HL-60 (cell line): ENCODE data around the gene SGTB.
"Not testable (repeated sequence)": the region's sequence is repeated elsewhere in the genome, so short reads cannot be mapped to it uniquely, and the experiment has no call there.

ENCODE experiments used
- DNase-seq, 2 experiments: peaks; one replicate each; pipeline ENCODE4 v3.0.0-alpha.2; 2010 to 2020; ENCODE audit warnings: low read depth in 1 of 2, low spot score in 1 of 2
- H3K27ac ChIP-seq: fragments of 250-450 bp; sonication (Bioruptor Pico); replicated peaks from 2 replicates; pipeline ENCODE4 v1.5.1; 2020; ENCODE audit warnings: mild to moderate bottlenecking, moderate library complexity
- H3K27me3 ChIP-seq: fragments of 250-450 bp; sonication (Bioruptor Pico); 2 replicates; pipeline ENCODE4 v1.5.1; 2021; ENCODE audit warnings: mild to moderate bottlenecking, moderate library complexity; ENCODE audit not compliant: insufficient read depth, poor library complexity, severe bottlenecking
- H3K4me3 ChIP-seq: replicated peaks from 2 replicates; pipeline ENCODE4 v1.5.1; 2011; ENCODE audit warnings: mild to moderate bottlenecking, control low read depth, low read length; ENCODE audit not compliant: insufficient read depth
- GABPA ChIP-seq: IDR thresholded peaks from 2 replicates; pipeline ENCODE4 v1.6.1; 2012; ENCODE audit warnings: low read depth
- POLR2AphosphoS5 ChIP-seq: IDR thresholded peaks from 2 replicates; pipeline ENCODE4 v1.6.1; 2012; ENCODE audit warnings: low read depth
- SPI1 ChIP-seq: IDR thresholded peaks from 2 replicates; pipeline ENCODE4 v1.6.1; 2012; ENCODE audit warnings: low read depth, mild to moderate bottlenecking, borderline replicate concordance
- TF ChIP-seq, protein P1 (sequence below): IDR thresholded peaks from 2 replicates; pipeline ENCODE4 v1.6.1; 2012; ENCODE audit warnings: low read depth; ENCODE audit not compliant: insufficient replicate concordance
- TF ChIP-seq, protein P2 (sequence below): IDR thresholded peaks from one replicate; pipeline ENCODE4 v1.5.1; 2011; ENCODE audit warnings: low read length, control low read depth, inconsistent platforms; ENCODE audit not compliant: insufficient read depth

Gene SGTB

DNA sequence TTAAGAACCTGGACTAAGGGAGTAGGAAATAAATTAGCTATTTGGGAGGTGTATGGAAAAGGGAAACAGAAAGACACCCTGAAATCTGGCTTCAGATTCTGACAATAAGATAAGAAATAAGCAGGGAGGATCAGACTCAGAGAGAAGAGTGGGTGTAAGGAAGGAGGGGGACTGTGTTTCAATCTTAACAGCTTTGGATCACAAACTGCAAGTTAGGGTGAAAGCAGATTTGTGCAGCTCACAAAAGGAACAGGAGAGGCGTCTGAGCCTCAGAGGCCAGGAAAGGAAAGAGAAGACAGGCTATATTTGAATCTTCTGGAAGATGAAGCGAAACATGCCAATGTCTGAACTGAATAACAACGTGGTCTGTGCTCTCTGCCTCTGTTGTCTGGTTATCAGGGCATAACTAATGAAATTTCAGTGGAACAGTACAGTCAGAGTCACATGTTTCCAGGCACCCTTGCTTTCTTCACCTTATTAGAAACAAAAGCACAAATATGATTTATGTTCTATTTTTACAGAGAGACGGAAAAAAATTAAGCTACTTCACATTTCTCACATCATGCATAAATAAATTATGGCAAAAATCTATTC, 26.6 kb downstream of the SGTB start:
- Histone ChIP-seq H3K27me3 (no peaks in the 10 kb centered on the region), H3K4me3 (no peak overlapping the region), H3K27ac (no peak overlapping the region)
- no peak for TF ChIP-seq GABPA
- TF ChIP-seq, protein P1, sequence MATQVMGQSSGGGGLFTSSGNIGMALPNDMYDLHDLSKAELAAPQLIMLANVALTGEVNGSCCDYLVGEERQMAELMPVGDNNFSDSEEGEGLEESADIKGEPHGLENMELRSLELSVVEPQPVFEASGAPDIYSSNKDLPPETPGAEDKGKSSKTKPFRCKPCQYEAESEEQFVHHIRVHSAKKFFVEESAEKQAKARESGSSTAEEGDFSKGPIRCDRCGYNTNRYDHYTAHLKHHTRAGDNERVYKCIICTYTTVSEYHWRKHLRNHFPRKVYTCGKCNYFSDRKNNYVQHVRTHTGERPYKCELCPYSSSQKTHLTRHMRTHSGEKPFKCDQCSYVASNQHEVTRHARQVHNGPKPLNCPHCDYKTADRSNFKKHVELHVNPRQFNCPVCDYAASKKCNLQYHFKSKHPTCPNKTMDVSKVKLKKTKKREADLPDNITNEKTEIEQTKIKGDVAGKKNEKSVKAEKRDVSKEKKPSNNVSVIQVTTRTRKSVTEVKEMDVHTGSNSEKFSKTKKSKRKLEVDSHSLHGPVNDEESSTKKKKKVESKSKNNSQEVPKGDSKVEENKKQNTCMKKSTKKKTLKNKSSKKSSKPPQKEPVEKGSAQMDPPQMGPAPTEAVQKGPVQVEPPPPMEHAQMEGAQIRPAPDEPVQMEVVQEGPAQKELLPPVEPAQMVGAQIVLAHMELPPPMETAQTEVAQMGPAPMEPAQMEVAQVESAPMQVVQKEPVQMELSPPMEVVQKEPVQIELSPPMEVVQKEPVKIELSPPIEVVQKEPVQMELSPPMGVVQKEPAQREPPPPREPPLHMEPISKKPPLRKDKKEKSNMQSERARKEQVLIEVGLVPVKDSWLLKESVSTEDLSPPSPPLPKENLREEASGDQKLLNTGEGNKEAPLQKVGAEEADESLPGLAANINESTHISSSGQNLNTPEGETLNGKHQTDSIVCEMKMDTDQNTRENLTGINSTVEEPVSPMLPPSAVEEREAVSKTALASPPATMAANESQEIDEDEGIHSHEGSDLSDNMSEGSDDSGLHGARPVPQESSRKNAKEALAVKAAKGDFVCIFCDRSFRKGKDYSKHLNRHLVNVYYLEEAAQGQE = no peak
- no peak for TF ChIP-seq SPI1
- TF ChIP-seq, protein P2, sequence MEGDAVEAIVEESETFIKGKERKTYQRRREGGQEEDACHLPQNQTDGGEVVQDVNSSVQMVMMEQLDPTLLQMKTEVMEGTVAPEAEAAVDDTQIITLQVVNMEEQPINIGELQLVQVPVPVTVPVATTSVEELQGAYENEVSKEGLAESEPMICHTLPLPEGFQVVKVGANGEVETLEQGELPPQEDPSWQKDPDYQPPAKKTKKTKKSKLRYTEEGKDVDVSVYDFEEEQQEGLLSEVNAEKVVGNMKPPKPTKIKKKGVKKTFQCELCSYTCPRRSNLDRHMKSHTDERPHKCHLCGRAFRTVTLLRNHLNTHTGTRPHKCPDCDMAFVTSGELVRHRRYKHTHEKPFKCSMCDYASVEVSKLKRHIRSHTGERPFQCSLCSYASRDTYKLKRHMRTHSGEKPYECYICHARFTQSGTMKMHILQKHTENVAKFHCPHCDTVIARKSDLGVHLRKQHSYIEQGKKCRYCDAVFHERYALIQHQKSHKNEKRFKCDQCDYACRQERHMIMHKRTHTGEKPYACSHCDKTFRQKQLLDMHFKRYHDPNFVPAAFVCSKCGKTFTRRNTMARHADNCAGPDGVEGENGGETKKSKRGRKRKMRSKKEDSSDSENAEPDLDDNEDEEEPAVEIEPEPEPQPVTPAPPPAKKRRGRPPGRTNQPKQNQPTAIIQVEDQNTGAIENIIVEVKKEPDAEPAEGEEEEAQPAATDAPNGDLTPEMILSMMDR = no peak
- TF ChIP-seq POLR2AphosphoS5 = no peak
- DNase-seq = no peak

DNA sequence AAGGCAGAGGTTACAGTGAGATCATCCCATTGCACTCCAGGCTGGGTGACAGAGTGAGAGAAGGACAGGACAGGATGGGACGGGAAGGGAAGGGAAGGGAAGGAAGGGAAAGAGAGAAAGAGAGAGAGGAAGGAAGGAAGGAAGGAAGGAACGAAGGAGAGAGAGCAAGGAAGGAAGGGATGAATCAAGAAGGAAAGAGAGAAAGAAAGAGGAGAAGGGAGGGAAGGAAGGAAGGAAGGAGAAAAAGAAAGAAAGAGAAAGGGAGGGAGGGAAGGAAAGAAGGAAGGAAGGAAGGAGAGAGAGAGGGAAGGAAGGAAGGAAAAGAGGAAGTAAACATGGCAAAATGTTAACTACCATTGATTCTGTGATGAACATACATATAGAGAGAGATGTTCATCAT, 28.8 kb downstream of the SGTB start:
- TF ChIP-seq, protein P2 = no peak
- TF ChIP-seq POLR2AphosphoS5 (no peak), SPI1 (no peak), GABPA (no peak)
- TF ChIP-seq, protein P1 = no peak
- DNase-seq = no peak
- Histone ChIP-seq H3K4me3 (no peak overlapping the region), H3K27ac (no peak overlapping the region), H3K27me3 (no peaks in the 10 kb centered on the region)

DNA sequence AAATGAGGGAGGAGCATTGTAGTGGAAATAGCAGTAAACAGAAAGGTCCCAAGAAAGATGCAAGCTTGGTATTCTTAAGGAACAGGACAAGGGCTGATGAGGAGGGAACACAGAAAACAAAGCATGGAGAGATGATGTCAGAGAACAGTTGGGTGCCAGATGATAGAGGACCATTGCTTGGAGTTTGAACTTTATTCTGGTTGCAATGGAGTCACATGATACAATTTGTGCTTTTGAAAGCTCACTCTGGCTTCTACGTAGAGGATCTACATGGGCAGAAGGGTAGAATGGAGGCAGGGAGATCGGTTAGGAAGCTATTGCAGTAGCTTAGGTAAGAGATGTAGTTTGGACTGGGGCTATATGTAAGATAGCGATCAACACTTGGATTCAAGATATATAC, 39.8 kb downstream of the SGTB start:
- H3K27ac ChIP-seq = no peak overlapping the region
- H3K27me3 ChIP-seq = no peaks in the 10 kb centered on the region
- no peak for DNase-seq
- no peak overlapping the region for H3K4me3 ChIP-seq
- TF ChIP-seq POLR2AphosphoS5 (no peak), GABPA (no peak), SPI1 (no peak)
- TF ChIP-seq, protein P2 = no peak
- TF ChIP-seq, protein P1 = no peak

DNA sequence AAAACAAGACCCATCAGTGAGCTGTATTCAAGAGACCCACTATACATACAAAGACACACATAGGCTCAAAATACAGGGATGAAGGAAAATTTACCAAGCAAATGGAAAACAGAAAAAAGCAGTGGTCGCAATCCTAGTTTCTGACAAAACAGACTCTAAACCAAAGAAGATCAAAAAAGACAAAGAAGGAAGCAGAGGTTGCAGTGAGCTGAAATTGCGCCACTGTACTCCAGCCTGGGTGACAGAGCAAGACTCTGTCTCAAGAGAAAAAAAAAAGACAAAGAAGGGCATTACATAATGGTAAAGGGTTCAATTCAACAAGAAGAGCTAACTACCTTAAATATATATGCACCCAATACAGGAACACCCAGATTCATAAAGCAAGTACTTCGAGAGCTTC, 45.9 kb downstream of the SGTB start:
- not testable (repeated sequence) for H3K27ac ChIP-seq, H3K27me3 ChIP-seq, H3K4me3 ChIP-seq
- DNase-seq = peak in 1 of 2 experiments; percentile 57
